Body of pancreas (tissue), 4 donors: ENCODE results near the gene MOCS1. TPM values are rescaled to one million over a fixed set of nuclear protein-coding genes. Genes with fewer than 3 reads are reported as not detected.

Experiments
- ATAC-seq: fragments of 150-250 bp; one replicate; pipeline ENCODE4 v1.9.1; 2016
- DNase-seq, 4 donors: peaks; one replicate each; pipeline ENCODE4 v3.0.0-alpha.2; 2019
- H3K27ac ChIP-seq, 4 donors: fragments of 200-600 bp; sonication (generic); 1 replicate in 3 of 4; 2 replicates in 1 of 4; pipeline versions ENCODE4 v1.5.1 to v1.6.1; 2016 to 2019; ENCODE audit warnings: mild to moderate bottlenecking in 1 of 4, mixed read lengths in 1 of 4, moderate library complexity in 1 of 4
- H3K27me3 ChIP-seq, 2 donors: fragments of 200-600 bp; sonication (generic); one replicate each; pipeline ENCODE4 v1.6.0; 2016; ENCODE audit warnings: mild to moderate bottlenecking in 1 of 2
- H3K36me3 ChIP-seq, 2 donors: fragments of 200-600 bp; sonication (generic); replicated peaks in 1 of 2; 2 replicates each; pipeline ENCODE4 v1.5.1; 2016; ENCODE audit warnings: low read depth in 2 of 2; ENCODE audit not compliant: insufficient read depth in 1 of 2
- H3K4me1 ChIP-seq: fragments of 200-600 bp; sonication (generic); one replicate; pipeline ENCODE4 v1.6.0; 2016
- H3K4me3 ChIP-seq, 2 donors: fragments of 200-600 bp; sonication (generic); 1 replicate in 1 of 2; 2 replicates in 1 of 2; pipeline ENCODE4 v1.5.1; 2016 to 2019
- H3K9me3 ChIP-seq, 3 donors: fragments of 200-600 bp; sonication (generic); 1 replicate in 2 of 3; 2 replicates in 1 of 3; pipeline ENCODE4 v1.5.1; 2016
- POLR2A ChIP-seq, 3 donors: fragments of 450-650 bp; IDR thresholded peaks; one replicate each; pipeline ENCODE4 v1.6.1; 2016; ENCODE audit warnings: antibody characterized with exemption in 3 of 3, mild to moderate bottlenecking in 2 of 3
- WGBS, 2 donors: methylation state at CpG; one replicate each; pipeline ENCODE4 v1.1.5; 2017; 5-methylcytosine and 5-hydroxymethylcytosine counted together
- intact Hi-C: fragments of 100-400 bp; cut with DNase I; formaldehyde crosslinking; loops from one replicate; pipeline ENCODE4 v1.15.1; 2023
- total RNA-seq, 2 donors: library from RNA; depleted of rRNA; stranded (reverse); fragments of >200 nt; gene quantifications; one replicate each; pipeline ENCODE4 v1.1.0, GENCODE V29; 2016
- TF ChIP-seq, protein P1 (sequence below), 7 experiments: fragments of 450-650 bp in 4 of 7; fragments of 200-600 bp in 3 of 7; sonication (generic) in 3 of 7; IDR thresholded peaks; one replicate each; pipeline ENCODE4 v1.5.1; 2016 to 2019; ENCODE audit warnings: antibody characterized with exemption in 7 of 7

The MOCS1 gene
- total RNA-seq, 2 donors from 2014 or later: 15.0 to 21.1 TPM

DNA sequence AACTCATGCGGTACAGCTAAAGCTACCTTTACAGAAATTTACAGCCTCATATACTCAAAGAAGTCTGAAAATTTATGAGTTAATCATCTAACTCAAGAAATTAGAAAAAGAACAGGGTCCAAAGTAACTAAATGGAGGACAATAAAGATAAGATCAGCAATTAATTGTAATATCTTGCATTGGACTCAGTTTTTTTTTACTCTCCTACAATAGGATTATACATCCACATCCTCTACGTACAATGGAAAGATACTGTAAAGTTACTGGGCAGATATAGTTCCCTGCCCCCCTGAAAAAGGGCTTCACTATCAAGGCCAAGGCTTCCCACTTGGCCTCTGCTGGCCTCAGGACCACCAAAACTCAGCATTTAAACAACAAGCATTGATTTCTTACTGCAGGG, 31.5 kb upstream of the MOCS1 start:
- no peak for TF ChIP-seq POLR2A (IDR thresholded peaks at IDR 0.05)
- TF ChIP-seq, protein P1, sequence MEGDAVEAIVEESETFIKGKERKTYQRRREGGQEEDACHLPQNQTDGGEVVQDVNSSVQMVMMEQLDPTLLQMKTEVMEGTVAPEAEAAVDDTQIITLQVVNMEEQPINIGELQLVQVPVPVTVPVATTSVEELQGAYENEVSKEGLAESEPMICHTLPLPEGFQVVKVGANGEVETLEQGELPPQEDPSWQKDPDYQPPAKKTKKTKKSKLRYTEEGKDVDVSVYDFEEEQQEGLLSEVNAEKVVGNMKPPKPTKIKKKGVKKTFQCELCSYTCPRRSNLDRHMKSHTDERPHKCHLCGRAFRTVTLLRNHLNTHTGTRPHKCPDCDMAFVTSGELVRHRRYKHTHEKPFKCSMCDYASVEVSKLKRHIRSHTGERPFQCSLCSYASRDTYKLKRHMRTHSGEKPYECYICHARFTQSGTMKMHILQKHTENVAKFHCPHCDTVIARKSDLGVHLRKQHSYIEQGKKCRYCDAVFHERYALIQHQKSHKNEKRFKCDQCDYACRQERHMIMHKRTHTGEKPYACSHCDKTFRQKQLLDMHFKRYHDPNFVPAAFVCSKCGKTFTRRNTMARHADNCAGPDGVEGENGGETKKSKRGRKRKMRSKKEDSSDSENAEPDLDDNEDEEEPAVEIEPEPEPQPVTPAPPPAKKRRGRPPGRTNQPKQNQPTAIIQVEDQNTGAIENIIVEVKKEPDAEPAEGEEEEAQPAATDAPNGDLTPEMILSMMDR (IDR thresholded peaks at IDR 0.05): no peak
- no peaks in the 10 kb centered on the region for H3K27me3 ChIP-seq
- ATAC-seq: no peak
- 89 to 96% methylated on average over 2 of the region's 2 CpGs for WGBS, 2 donors
- no peaks in the 10 kb centered on the region for H3K4me1 ChIP-seq
- H3K4me3 ChIP-seq: no peak overlapping the region
- no peaks in the 10 kb centered on the region for H3K36me3 ChIP-seq
- no peaks in the 10 kb centered on the region for H3K9me3 ChIP-seq
- DNase-seq: no peak
- H3K27ac ChIP-seq: no peak overlapping the region
- intact Hi-C loops: no loop called here

DNA sequence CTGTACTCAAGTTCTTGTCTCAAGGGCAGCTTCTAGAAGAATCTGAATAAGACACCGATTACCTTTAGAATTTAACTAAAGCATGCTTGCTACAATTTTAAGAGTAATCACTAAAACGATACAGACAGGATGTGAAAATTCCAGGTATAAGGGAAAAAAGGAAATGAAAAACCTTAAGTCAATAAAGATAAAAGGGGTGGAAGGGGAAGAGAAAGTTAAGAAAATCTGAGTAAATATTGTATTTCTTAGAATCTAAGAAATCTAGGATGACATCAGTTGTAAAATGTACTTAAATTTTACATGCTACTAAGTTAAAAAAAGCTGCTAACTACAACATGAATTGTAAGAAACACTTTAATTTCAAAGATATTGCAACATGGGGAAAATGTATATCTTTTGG, 30.3 kb upstream of the MOCS1 start:
- WGBS, 2 donors: 44 to 55% methylated on average over 2 of the region's 2 CpGs
- no peaks in the 10 kb centered on the region for H3K36me3 ChIP-seq
- DNase-seq (no peak), ATAC-seq (no peak)
- H3K27ac ChIP-seq: no peak overlapping the region
- TF ChIP-seq POLR2A (IDR thresholded peaks at IDR 0.05): no peak
- TF ChIP-seq, protein P1 (IDR thresholded peaks at IDR 0.05): no peak
- H3K9me3 ChIP-seq: no peaks in the 10 kb centered on the region
- H3K4me1 ChIP-seq: no peaks in the 10 kb centered on the region
- no peak overlapping the region for H3K4me3 ChIP-seq
- intact Hi-C loops: no loop called here
- H3K27me3 ChIP-seq: no peaks in the 10 kb centered on the region

DNA sequence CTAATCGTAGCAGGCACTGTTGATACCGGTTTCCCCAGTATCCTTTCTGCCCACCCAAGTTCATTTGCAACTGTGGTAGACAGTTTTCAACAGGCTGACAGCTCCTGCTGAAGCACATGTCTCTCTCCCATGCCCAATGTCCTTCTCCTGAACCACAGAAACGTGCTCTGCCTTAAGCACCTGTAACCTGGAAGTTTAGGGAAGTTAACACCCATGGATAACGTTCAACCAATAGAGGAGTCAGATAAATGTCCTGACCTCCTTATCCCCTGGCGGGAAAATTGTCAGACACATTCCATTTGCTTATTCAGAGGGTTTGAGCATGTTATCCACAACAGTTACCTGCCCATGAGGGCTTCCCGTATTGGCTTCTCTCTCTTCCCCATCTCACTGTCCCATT, 29.8 kb upstream of the MOCS1 start:
- TF ChIP-seq POLR2A (IDR thresholded peaks at IDR 0.05): no peak
- TF ChIP-seq, protein P1 (IDR thresholded peaks at IDR 0.05): no peak
- no peaks in the 10 kb centered on the region for H3K36me3 ChIP-seq
- WGBS, 2 donors: 23 to 35% methylated on average over 6 of the region's 6 CpGs
- no peak overlapping the region for H3K4me3 ChIP-seq
- ATAC-seq (no peak), DNase-seq (no peak)
- H3K4me1 ChIP-seq: no peaks in the 10 kb centered on the region
- no peak overlapping the region for H3K27ac ChIP-seq
- no peaks in the 10 kb centered on the region for H3K9me3 ChIP-seq
- H3K27me3 ChIP-seq: no peaks in the 10 kb centered on the region
- intact Hi-C loops: no loop called here

DNA sequence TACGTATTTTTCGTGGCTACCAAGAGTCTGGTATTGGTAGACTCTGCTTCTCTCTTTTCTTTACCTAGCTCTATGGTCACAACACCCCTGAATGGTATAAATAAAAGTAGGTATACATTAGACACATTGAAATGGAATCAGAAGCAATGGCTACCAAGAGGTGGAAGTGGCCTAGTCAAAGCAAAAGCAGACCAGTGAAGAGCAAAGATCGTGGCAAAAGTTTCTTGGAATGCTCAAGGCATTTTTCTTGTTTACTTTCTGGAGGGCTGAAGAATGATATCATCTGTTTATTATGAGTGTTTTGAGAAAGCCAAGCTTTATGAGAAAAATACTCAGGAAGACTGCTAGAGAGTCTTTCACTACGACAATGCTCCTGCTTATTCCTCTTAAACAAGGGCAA, 28.6 kb upstream of the MOCS1 start:
- H3K4me3 ChIP-seq: no peak overlapping the region
- H3K27ac ChIP-seq: no peak overlapping the region
- no peak for TF ChIP-seq POLR2A (IDR thresholded peaks at IDR 0.05)
- TF ChIP-seq, protein P1 (IDR thresholded peaks at IDR 0.05): no peak
- H3K9me3 ChIP-seq: no peaks in the 10 kb centered on the region
- no peaks in the 10 kb centered on the region for H3K4me1 ChIP-seq
- 77 to 80% methylated on average over 4 of the region's 4 CpGs for whole genome bisulfite sequencing, 2 donors
- H3K36me3 ChIP-seq: no peaks in the 10 kb centered on the region
- H3K27me3 ChIP-seq: no peaks in the 10 kb centered on the region
- DNase-seq: no peak
- no peak for ATAC-seq
- intact Hi-C loops: no loop called here

DNA sequence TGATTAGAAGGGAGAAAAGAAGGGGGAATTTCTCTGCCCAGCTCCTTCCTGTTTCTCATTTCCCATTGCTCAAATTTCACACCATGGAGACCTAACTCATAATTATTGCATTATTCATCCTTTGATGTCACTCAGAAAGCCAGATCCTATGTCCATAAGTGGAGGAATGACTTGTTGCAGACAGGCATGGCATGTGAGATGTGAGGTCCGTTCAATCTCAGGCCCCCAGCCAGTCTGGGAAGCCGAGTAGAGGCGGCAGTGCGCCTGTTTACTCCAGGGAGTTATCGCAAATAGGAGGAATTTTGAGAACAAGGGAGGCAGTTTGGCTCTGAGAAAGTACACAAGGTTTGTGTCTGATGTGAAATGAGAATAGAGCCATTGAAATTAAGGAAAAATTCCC, 26.9 kb upstream of the MOCS1 start:
- WGBS, 2 donors: 64 to 75% methylated on average over 5 of the region's 5 CpGs
- H3K27ac ChIP-seq: no peak overlapping the region
- TF ChIP-seq, protein P1 (IDR thresholded peaks at IDR 0.05): no peak
- TF ChIP-seq POLR2A (IDR thresholded peaks at IDR 0.05): no peak
- DNase-seq (peak in 1 of 4 donors; percentile 5), ATAC-seq (no peak)
- no peaks in the 10 kb centered on the region for H3K36me3 ChIP-seq
- no peaks in the 10 kb centered on the region for H3K9me3 ChIP-seq
- H3K4me3 ChIP-seq: no peak overlapping the region
- no peaks in the 10 kb centered on the region for H3K27me3 ChIP-seq
- intact Hi-C loops: no loop called here
- no peaks in the 10 kb centered on the region for H3K4me1 ChIP-seq
